Neural progenitor cell (in vitro differentiated cells): Measurements from ENCODE around the gene SH3GL1. TPM values are rescaled to one million over a fixed set of nuclear protein-coding genes. Genes with fewer than 3 reads are reported as not detected.

Experiments used
- DNase-seq: peaks from one replicate; pipeline ENCODE4 v3.0.0-alpha.2; 2016; ENCODE audit warnings: low spot score
- H2AFZ ChIP-seq: fragments of 200-600 bp; sonication (generic); replicated peaks from 2 replicates; pipeline ENCODE4 v1.6.1; 2016; ENCODE audit warnings: antibody characterized with exemption
- H3F3A ChIP-seq: fragments of 200-600 bp; sonication (generic); 2 replicates; pipeline ENCODE4 v1.6.1; 2016; ENCODE audit warnings: antibody characterized with exemption, low read depth
- H3K27ac ChIP-seq: fragments of 200-600 bp; sonication (generic); 2 replicates; pipeline ENCODE4 v1.5.1; 2016; ENCODE audit warnings: mild to moderate bottlenecking
- H3K27me3 ChIP-seq: fragments of 200-600 bp; sonication (generic); 2 replicates; pipeline ENCODE4 v1.6.1; 2016; ENCODE audit warnings: mild to moderate bottlenecking, moderate library complexity
- H3K36me3 ChIP-seq: fragments of 200-600 bp; sonication (generic); 2 replicates; pipeline ENCODE4 v1.5.1; 2016
- H3K4me1 ChIP-seq: fragments of 200-600 bp; sonication (generic); 2 replicates; pipeline ENCODE4 v1.6.1; 2016; ENCODE audit warnings: mixed run types
- H3K4me2 ChIP-seq: fragments of 200-600 bp; sonication (generic); 2 replicates; pipeline ENCODE4 v1.6.1; 2016
- H3K4me3 ChIP-seq: fragments of 200-600 bp; sonication (generic); 2 replicates; pipeline ENCODE4 v1.5.1; 2016
- H3K79me2 ChIP-seq: fragments of 200-600 bp; sonication (generic); 2 replicates; pipeline ENCODE4 v1.6.1; 2016; ENCODE audit warnings: low read depth
- H3K9ac ChIP-seq: fragments of 200-600 bp; sonication (generic); 2 replicates; pipeline ENCODE4 v1.6.1; 2016
- H3K9me3 ChIP-seq: fragments of 200-600 bp; sonication (generic); 2 replicates; pipeline ENCODE4 v1.5.1; 2016; ENCODE audit warnings: low read depth
- H4K20me1 ChIP-seq: fragments of 200-600 bp; sonication (generic); 2 replicates; pipeline ENCODE4 v1.6.1; 2016; ENCODE audit warnings: low read depth
- H3K27ac Mint-ChIP-seq: 3 replicates; pipeline ENCODE4 v1.8.0; 2021; ENCODE audit warnings: mixed read lengths
- H3K27me3 Mint-ChIP-seq: 2 replicates; pipeline ENCODE4 v1.8.0; 2022; ENCODE audit warnings: low read depth, mild to moderate bottlenecking, inconsistent platforms, moderate library complexity, mixed read lengths; ENCODE audit not compliant: insufficient read depth
- H3K36me3 Mint-ChIP-seq: 3 replicates; pipeline ENCODE4 v1.8.0; 2021; ENCODE audit warnings: mixed read lengths
- H3K4me1 Mint-ChIP-seq: 3 replicates; pipeline ENCODE4 v1.8.0; 2021; ENCODE audit warnings: mixed read lengths
- H3K4me3 Mint-ChIP-seq: 3 replicates; pipeline ENCODE4 v1.8.0; 2021; ENCODE audit warnings: mild to moderate bottlenecking, moderate library complexity, mixed read lengths
- H3K9me3 Mint-ChIP-seq: 3 replicates; pipeline ENCODE4 v1.8.0; 2020; ENCODE audit warnings: mixed read lengths
- CTCF ChIP-seq: fragments of 200-600 bp; sonication (generic); IDR thresholded peaks from 2 replicates; pipeline ENCODE4 v1.5.1; 2017; ENCODE audit warnings: antibody characterized with exemption, mild to moderate bottlenecking
- EZH2 ChIP-seq: fragments of 200-600 bp; sonication (generic); IDR thresholded peaks from 2 replicates; pipeline ENCODE4 v1.6.1; 2017; ENCODE audit warnings: antibody characterized with exemption, mild to moderate bottlenecking, moderate library complexity
- EZH2phosphoT487 ChIP-seq: fragments of 200-600 bp; sonication (generic); IDR thresholded peaks from 2 replicates; pipeline ENCODE4 v1.6.1; 2017; ENCODE audit warnings: antibody characterized with exemption
- total RNA-seq: library from RNA; depleted of rRNA; stranded (reverse); fragments of >200 nt; gene quantifications from 2 replicates; pipeline ENCODE4 v1.2.3, GENCODE V29; 2015; ENCODE audit warnings: low replicate concordance

Gene SH3GL1
- total RNA-seq, 1 donor from 2014 or later: 25.3 TPM

- Histone ChIP-seq H2AFZ (no peak overlapping the region), H3K4me2 (no peak overlapping the region), H3K9ac (no peak overlapping the region), H3K9me3 (no peaks in the 10 kb centered on the region), H3K27me3 (no peaks in the 10 kb centered on the region), H3K36me3 (no peaks in the 10 kb centered on the region), H3K4me1 (no peaks in the 10 kb centered on the region), H3K27ac (no peak overlapping the region), H3K4me3 (no peak overlapping the region), H3K79me2 (peaks cover 21% of the 10 kb centered on the region), H4K20me1 (peaks cover 35% of the 10 kb centered on the region), H3F3A (peaks cover 3% of the 10 kb centered on the region)
- Mint-ChIP-seq H3K4me1 (no peaks in the 10 kb centered on the region), H3K27ac (peak overlapping the region; percentile 51), H3K27me3 (peaks cover 4% of the 10 kb centered on the region), H3K36me3 (peaks cover 21% of the 10 kb centered on the region), H3K9me3 (no peaks in the 10 kb centered on the region), H3K4me3 (no peak overlapping the region)
- no peak for DNase-seq
- no peak for TF ChIP-seq EZH2phosphoT487
- TF ChIP-seq CTCF: no peak
- TF ChIP-seq EZH2: no peak
Observed at GRCh38 chr19:4439243-4439642, 38.9 kb upstream of the SH3GL1 start.

- Mint-ChIP-seq H3K36me3 (peaks cover 28% of the 10 kb centered on the region), H3K4me1 (no peaks in the 10 kb centered on the region), H3K9me3 (no peaks in the 10 kb centered on the region), H3K4me3 (no peak overlapping the region), H3K27ac (no peak overlapping the region), H3K27me3 (peaks cover 2% of the 10 kb centered on the region)
- Histone ChIP-seq H4K20me1 (peaks cover 27% of the 10 kb centered on the region), H3F3A (peaks cover 3% of the 10 kb centered on the region), H3K27me3 (no peaks in the 10 kb centered on the region), H3K9ac (no peak overlapping the region), H3K4me2 (no peak overlapping the region), H3K36me3 (no peaks in the 10 kb centered on the region), H3K9me3 (no peaks in the 10 kb centered on the region), H3K4me3 (no peak overlapping the region), H3K79me2 (peaks cover 21% of the 10 kb centered on the region), H3K27ac (no peak overlapping the region), H2AFZ (no peak overlapping the region), H3K4me1 (no peaks in the 10 kb centered on the region)
- no peak for DNase-seq
- TF ChIP-seq EZH2 (no peak), CTCF (no peak), EZH2phosphoT487 (no peak)
Observed at GRCh38 chr19:4437103-4437502, 36.8 kb upstream of the SH3GL1 start.

GRCh38 chr19:4436231-4436630 is 35.9 kb upstream of the SH3GL1 start:
- no peak overlapping the region for H3K4me3 Mint-ChIP-seq
- Histone ChIP-seq H2AFZ (no peak overlapping the region), H3F3A (peaks cover 3% of the 10 kb centered on the region), H4K20me1 (peaks cover 25% of the 10 kb centered on the region), H3K27ac (no peak overlapping the region), H3K79me2 (peaks cover 21% of the 10 kb centered on the region), H3K4me1 (no peaks in the 10 kb centered on the region), H3K27me3 (no peaks in the 10 kb centered on the region), H3K4me2 (no peak overlapping the region), H3K4me3 (no peak overlapping the region), H3K36me3 (no peaks in the 10 kb centered on the region), H3K9ac (no peak overlapping the region), H3K9me3 (no peaks in the 10 kb centered on the region)
- TF ChIP-seq CTCF: no peak
- TF ChIP-seq EZH2: no peak
- no peak for TF ChIP-seq EZH2phosphoT487
- no peak overlapping the region for H3K27ac Mint-ChIP-seq
- no peak for DNase-seq
- H3K4me1 Mint-ChIP-seq: no peaks in the 10 kb centered on the region
- H3K27me3 Mint-ChIP-seq: peaks cover 2% of the 10 kb centered on the region
- peaks cover 33% of the 10 kb centered on the region for H3K36me3 Mint-ChIP-seq
- H3K9me3 Mint-ChIP-seq: no peaks in the 10 kb centered on the region
